SU-DHL-6 (cell line): ENCODE data around the gene GNAT3.

Source experiments
- H2AFZ ChIP-seq: fragments of 200-600 bp; sonication (generic); 2 replicates; pipeline ENCODE4 v1.6.1; 2014; ENCODE audit warnings: low read depth, mild to moderate bottlenecking, moderate library complexity, mixed read lengths, antibody characterized with exemption, low read length; ENCODE audit not compliant: severe bottlenecking
- H3F3A ChIP-seq: fragments of 200-600 bp; shearing (Covaris generic); 2 replicates; pipeline ENCODE4 v1.6.0; 2016; ENCODE audit warnings: antibody characterized with exemption, mild to moderate bottlenecking; ENCODE audit not compliant: insufficient read depth
- H3K27ac ChIP-seq: fragments of 200-600 bp; sonication (generic); 2 replicates; pipeline ENCODE4 v1.5.1; 2016; ENCODE audit warnings: low read depth, mild to moderate bottlenecking, low read length, moderate library complexity, mixed read lengths
- H3K27me3 ChIP-seq: fragments of 200-600 bp; sonication (generic), shearing (Covaris generic); 2 replicates; pipeline ENCODE4 v1.6.0; 2014; ENCODE audit warnings: mild to moderate bottlenecking, low read length
- H3K36me3 ChIP-seq: fragments of 200-600 bp; sonication (generic); 2 replicates; pipeline ENCODE4 v1.6.1; 2014; ENCODE audit warnings: mild to moderate bottlenecking, low read length, mixed read lengths
- H3K4me2 ChIP-seq: fragments of 300-600, 200-600 bp; shearing (Covaris generic), sonication (generic); 2 replicates; pipeline ENCODE4 v1.6.0; 2014; ENCODE audit warnings: low read length, low read depth, mild to moderate bottlenecking; ENCODE audit not compliant: poor library complexity, severe bottlenecking
- H3K4me3 ChIP-seq: fragments of 200-600 bp; sonication (generic); 2 replicates; pipeline ENCODE4 v1.5.1; 2014; ENCODE audit warnings: antibody characterized with exemption, low read length, mild to moderate bottlenecking, mixed read lengths; ENCODE audit not compliant: insufficient read depth, poor library complexity, severe bottlenecking
- H3K79me2 ChIP-seq: fragments of 200-600 bp; sonication (generic); 2 replicates; pipeline ENCODE4 v1.6.1; 2014; ENCODE audit warnings: mild to moderate bottlenecking, low read length, moderate library complexity; ENCODE audit not compliant: insufficient read depth
- H3K9ac ChIP-seq: fragments of 200-600 bp; sonication (generic); 2 replicates; pipeline ENCODE4 v1.7.0; 2014; ENCODE audit warnings: mild to moderate bottlenecking, low read length
- H3K9me2 ChIP-seq: fragments of 200-600 bp; sonication (generic); replicated peaks from 2 replicates; pipeline ENCODE4 v1.6.1; 2014; ENCODE audit warnings: low read length; ENCODE audit not compliant: insufficient read depth
- H3K9me3 ChIP-seq: fragments of 200-600 bp; sonication (generic); 2 replicates; pipeline ENCODE4 v1.6.1; 2014; ENCODE audit warnings: low read length, mixed read lengths; ENCODE audit not compliant: insufficient read depth
- H4K20me1 ChIP-seq: fragments of 200-600 bp; sonication (generic); 2 replicates; pipeline ENCODE4 v1.6.1; 2014; ENCODE audit warnings: low read depth, mild to moderate bottlenecking, antibody characterized with exemption, low read length, moderate library complexity, mixed read lengths
- CTCF ChIP-seq: fragments of 200-600 bp; sonication (generic); IDR thresholded peaks from one replicate; pipeline ENCODE4 v1.5.1; 2017; ENCODE audit warnings: antibody characterized with exemption, mild to moderate bottlenecking, low read length, moderate library complexity; ENCODE audit not compliant: insufficient read depth, poor library complexity, severe bottlenecking
- EZH2phosphoT487 ChIP-seq: fragments of 200-600 bp; sonication (generic), shearing (Covaris generic); conservative IDR thresholded peaks from 2 replicates; pipeline ENCODE4 v1.6.1; 2018; ENCODE audit warnings: mild to moderate bottlenecking, antibody characterized with exemption, low read length, moderate library complexity, mixed read lengths

The GNAT3 gene

GRCh38 chr7:80458822-80459725, 52.8 kb downstream of the GNAT3 start:
- Histone ChIP-seq H3K9me3 (no peaks in the 10 kb centered on the region), H3K27me3 (no peaks in the 10 kb centered on the region), H3K4me2 (no peak overlapping the region), H4K20me1 (no peaks in the 10 kb centered on the region), H2AFZ (no peak overlapping the region), H3K27ac (no peak overlapping the region), H3K4me3 (no peak overlapping the region), H3K36me3 (no peaks in the 10 kb centered on the region), H3K79me2 (no peaks in the 10 kb centered on the region), H3K9me2 (no peaks in the 10 kb centered on the region), H3K9ac (no peak overlapping the region), H3F3A (no peaks in the 10 kb centered on the region)
- TF ChIP-seq CTCF (no peak), EZH2phosphoT487 (no peak)

GRCh38 chr7:80453699-80454340, 58.0 kb downstream of the GNAT3 start:
- H3K79me2 ChIP-seq: no peaks in the 10 kb centered on the region
- H3K9me2 ChIP-seq: no peaks in the 10 kb centered on the region
- H3K9ac ChIP-seq: no peak overlapping the region
- H3F3A ChIP-seq: no peaks in the 10 kb centered on the region
- no peak overlapping the region for H3K27ac ChIP-seq
- H3K27me3 ChIP-seq: no peaks in the 10 kb centered on the region
- H3K9me3 ChIP-seq: no peaks in the 10 kb centered on the region
- no peaks in the 10 kb centered on the region for H3K36me3 ChIP-seq
- no peaks in the 10 kb centered on the region for H4K20me1 ChIP-seq
- no peak overlapping the region for H3K4me2 ChIP-seq
- no peak overlapping the region for H2AFZ ChIP-seq
- no peak overlapping the region for H3K4me3 ChIP-seq
- no peak for TF ChIP-seq EZH2phosphoT487
- peak; percentile 31 for TF ChIP-seq CTCF

GRCh38 chr7:80450621-80451308, 61.1 kb downstream of the GNAT3 start:
- Histone ChIP-seq H3K9me3 (no peaks in the 10 kb centered on the region), H3K36me3 (no peaks in the 10 kb centered on the region), H3K79me2 (no peaks in the 10 kb centered on the region), H3K4me2 (no peak overlapping the region), H2AFZ (no peak overlapping the region), H3K27ac (no peak overlapping the region), H3K9ac (no peak overlapping the region), H3K9me2 (no peaks in the 10 kb centered on the region), H4K20me1 (no peaks in the 10 kb centered on the region), H3F3A (no peaks in the 10 kb centered on the region), H3K4me3 (no peak overlapping the region), H3K27me3 (no peaks in the 10 kb centered on the region)
- TF ChIP-seq EZH2phosphoT487: no peak
- no peak for TF ChIP-seq CTCF
